OCI-LY3 (cell line): ENCODE results near the gene INSL3.

Experiments used
- CTCF ChIP-seq: fragments of 200-600, 300-600 bp; sonication (generic); IDR thresholded peaks from 2 replicates; pipeline ENCODE4 v1.5.1; 2014; ENCODE audit warnings: antibody characterized with exemption, low read length, low read depth
- EZH2phosphoT487 ChIP-seq: fragments of 200-600 bp; shearing (Covaris generic); IDR thresholded peaks from 2 replicates; pipeline ENCODE4 v1.6.1; 2018; ENCODE audit warnings: antibody characterized with exemption, mixed run types, low read depth

GRCh38 chr19:17787274-17787913 is 33.9 kb downstream of the INSL3 start:
- no peak for TF ChIP-seq CTCF
- no peak for TF ChIP-seq EZH2phosphoT487
